PC-9 (cell line): Measurements from ENCODE around the gene B9D1.

ENCODE experiments used
- EZH2 ChIP-seq: fragments of 200-600 bp; sonication (generic); IDR thresholded peaks from 2 replicates; pipeline ENCODE4 v1.8.0; 2017; ENCODE audit warnings: antibody characterized with exemption, low read depth
- TF ChIP-seq, protein P1 (sequence below): fragments of 200-600 bp; sonication (generic); conservative IDR thresholded peaks from 2 replicates; pipeline ENCODE4 v1.6.1; 2017; ENCODE audit warnings: mixed run types, antibody characterized with exemption, mild to moderate bottlenecking, moderate library complexity

DNA sequence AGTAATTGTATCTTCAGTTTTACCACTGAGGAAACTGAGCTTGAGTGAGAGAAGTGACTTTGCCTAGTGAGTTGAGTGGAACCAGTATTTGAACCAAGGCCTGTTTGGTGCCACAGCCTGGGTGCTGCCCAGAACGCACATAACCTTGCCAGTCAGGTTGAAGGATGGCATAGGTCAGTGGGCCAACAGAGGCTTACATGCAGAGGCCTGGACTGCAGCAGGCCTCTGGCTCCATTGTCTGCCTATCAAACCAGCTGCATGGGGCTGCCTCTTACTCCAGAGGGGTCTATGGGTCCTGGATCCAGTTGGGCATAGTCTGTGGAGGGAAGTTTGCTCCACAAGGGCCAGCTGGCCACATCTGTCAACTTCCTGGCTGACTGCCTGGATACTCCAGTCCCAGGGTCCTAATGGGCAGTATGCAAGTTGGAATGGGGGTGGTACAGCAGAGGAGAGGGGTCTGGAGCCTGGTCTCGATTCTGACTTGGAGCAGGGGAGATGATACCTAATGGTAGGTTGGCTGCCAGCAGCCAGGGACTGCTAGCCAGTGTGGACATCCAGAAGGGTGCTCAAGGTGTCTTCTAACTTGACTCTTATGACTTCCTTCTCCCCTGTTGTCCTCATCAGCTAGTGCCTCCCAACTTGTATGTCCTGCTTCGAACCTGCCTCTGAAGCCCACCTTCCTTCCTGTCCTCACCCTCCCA, 37.4 kb upstream of the B9D1 start:
- TF ChIP-seq, protein P1, sequence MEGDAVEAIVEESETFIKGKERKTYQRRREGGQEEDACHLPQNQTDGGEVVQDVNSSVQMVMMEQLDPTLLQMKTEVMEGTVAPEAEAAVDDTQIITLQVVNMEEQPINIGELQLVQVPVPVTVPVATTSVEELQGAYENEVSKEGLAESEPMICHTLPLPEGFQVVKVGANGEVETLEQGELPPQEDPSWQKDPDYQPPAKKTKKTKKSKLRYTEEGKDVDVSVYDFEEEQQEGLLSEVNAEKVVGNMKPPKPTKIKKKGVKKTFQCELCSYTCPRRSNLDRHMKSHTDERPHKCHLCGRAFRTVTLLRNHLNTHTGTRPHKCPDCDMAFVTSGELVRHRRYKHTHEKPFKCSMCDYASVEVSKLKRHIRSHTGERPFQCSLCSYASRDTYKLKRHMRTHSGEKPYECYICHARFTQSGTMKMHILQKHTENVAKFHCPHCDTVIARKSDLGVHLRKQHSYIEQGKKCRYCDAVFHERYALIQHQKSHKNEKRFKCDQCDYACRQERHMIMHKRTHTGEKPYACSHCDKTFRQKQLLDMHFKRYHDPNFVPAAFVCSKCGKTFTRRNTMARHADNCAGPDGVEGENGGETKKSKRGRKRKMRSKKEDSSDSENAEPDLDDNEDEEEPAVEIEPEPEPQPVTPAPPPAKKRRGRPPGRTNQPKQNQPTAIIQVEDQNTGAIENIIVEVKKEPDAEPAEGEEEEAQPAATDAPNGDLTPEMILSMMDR, result no peak
- TF ChIP-seq EZH2, result no peak
